Neural progenitor cell (in vitro differentiated cells): ENCODE data around the gene DEPDC1.

Experiments
- CTCF ChIP-seq: fragments of 200-600 bp; sonication (generic); IDR thresholded peaks from 2 replicates; pipeline ENCODE4 v1.5.1; 2017; ENCODE audit warnings: antibody characterized with exemption, mild to moderate bottlenecking
- EZH2phosphoT487 ChIP-seq: fragments of 200-600 bp; sonication (generic); IDR thresholded peaks from 2 replicates; pipeline ENCODE4 v1.6.1; 2017; ENCODE audit warnings: antibody characterized with exemption

- TF ChIP-seq CTCF (no peak), EZH2phosphoT487 (no peak)
These were observed 24.4 kb upstream of the DEPDC1 start for GRCh38 chr1:68521286-68521685.
